ENCODE measurements around the gene RPL10A. TPM values are rescaled to one million over a fixed set of nuclear protein-coding genes. Genes with fewer than 3 reads are reported as not detected.

Gene RPL10A
- total RNA-seq, 1 experiment from 2014 or later = 1,626 TPM

DNA sequence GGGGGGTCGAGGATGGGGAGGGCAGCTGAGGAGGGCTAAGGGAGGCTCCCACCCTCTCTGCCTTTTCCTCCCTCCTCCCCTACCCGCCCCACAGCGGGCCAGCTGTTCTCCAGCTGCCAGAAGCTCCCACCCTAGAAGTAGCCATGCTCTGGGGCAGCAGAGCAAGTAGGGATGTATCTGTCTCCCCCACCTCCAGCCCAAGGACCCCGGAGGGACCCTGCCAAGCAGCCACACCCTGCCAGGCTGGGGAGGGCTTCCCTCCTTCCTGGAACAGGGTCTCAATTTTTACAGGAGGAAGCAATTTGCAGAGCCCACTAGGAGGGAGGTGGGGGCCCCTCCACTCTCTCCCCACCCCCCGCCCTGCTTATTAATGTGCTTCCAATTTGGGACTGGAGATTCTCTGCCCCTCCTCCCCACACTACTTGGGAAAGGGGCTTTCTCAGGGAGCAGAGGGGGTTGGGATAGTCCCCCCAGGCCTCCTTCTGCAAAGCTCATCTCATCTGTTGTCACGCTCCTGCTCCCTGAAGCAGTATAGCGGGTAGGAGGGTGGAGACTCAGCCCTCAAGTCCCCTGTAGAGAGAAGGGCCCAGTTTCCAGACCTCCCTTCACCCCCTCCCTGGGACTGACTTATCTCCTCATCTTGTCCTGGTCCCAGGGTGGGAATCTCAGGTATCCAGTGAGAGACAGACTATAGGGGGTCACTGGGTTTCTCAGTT, 24.2 kb downstream of the RPL10A start:
- DNase-seq (ENCODE audit: low read depth) = no peak

- no peak for DNase-seq (ENCODE audit: low read depth)
These were observed 24.7 kb downstream of the RPL10A start for GRCh38 chr6:35492974-35493284.

DNA sequence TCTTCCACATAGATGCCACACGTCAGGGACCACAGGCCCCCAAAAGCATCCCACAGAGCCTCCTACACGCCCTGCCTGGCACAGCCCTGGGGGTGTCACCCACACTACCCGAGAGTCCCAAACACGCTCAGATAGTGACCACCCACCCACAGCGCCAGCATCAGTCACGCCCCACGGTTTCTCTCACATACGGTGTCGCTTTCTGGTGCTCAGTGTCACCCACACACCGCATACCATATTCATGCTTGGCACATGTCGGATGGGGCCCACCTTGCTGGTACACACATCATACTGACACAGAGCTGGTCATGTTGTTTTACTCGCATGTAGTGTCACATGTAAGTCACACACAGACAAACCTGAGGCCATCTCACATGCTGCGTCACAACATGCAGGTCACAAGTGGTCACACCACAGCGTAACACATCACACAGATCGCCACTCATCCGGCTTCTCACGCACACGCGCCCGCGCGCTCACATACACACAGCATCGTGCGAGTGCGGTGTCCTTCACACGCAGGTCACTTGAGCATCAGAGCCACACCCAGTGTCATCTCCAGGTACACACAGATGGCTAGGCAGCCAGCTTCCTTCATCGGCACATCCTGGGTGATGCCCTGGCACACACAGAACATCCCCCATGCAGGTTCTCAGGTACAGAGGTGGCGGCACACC, 25.2 kb downstream of the RPL10A start:
- DNase-seq (ENCODE audit: low read depth) = no peak

DNA sequence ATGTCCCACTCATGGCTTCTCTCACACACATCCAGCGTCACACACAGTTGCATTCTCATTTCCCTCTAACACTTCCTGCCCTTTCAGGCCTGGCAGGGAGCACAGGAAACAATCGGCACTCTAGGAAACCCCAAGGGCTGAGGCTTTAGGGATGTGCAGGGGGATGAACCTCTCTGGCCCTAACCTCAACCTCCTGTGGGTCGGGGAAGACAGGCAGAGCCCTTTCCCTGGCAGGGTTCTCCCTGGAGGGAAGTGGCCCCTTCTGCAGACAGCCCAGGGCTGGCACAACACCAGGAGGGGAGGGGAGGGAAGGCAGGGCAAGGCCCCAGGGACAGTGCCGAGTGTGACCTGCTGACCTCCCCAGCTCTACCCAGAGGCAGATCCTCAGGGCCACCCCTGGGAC, 26.0 kb downstream of the RPL10A start:
- DNase-seq (ENCODE audit: low read depth) = no peak

DNA sequence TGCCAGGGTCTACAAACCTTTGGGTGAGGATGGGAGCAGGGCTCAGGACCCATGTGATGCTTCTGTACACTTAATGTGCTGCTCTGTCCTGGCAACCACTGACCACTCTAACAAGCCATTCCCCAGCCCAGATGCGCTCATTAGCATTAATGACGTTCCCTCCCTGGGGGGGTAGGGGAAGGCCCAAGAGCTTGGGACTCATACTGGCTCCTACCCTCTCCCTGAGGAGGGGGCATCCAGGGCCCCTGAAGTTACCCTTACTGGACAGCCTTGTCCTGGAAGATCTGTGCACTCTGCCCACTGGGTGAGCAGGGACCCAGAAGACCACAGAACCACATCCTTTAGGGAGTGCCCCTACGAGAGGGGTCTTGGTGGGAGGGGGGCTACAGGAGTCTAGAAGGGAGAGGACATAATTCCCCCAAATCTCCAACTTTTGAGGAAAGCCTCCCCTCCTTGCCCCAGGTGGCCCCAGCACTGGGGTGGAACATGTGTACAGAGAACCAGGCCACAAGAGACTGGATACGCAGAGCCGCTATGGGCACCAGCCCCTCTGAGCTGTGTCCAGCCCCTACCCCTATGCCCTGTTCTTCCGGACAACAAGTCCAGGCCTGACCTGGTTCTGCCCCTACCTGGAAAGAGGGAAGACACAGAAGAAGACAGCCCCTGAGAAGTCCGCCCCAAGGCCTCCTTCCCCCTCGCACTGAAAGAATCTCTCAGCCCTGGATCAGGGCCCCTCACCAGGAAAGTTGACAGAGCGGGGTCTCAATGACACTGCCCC, 27.2 kb downstream of the RPL10A start:
- DNase-seq (ENCODE audit: low read depth) = no peak

GRCh38 chr6:35496036-35496840, 28.0 kb downstream of the RPL10A start:
- peak; percentile 39 for DNase-seq (ENCODE audit: low read depth)

DNA sequence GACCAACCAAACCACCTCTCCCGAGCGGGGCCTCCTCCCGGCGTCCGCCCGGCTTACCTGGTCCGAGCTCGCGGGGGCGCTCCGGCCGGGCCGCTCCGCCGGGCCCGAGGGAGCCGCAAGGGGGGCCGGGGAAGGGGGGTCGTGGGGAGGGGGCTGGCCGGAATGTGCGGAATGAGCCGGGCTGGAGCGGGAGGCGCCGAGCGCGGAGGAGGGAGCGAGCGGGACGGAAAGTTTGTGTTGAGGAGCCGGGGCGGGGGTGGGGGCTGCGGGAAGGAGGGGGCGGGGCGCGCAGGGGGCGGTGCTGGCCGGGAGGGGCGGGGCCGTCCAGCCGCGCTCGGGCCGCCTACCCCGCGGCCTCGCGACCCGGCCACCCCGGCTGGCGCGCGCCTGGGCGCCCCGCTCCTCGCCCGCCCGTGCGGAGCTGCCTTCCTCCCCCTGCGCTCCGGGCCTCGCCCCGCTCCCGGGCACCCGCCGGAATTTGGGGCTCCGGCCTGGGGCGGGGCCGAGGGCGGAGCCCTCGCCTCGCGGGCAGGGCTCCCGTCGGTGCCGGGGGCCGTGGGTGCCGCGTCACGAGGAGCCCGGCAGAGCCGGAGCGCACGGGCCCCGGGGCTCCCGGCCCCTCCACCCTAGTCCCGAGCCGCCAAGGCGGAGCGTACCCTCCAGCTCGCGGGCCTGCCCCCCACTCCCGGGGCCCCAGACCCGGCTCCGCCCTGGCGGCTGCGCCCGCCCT, 28.8 kb downstream of the RPL10A start, which contains the start of gene TEAD3:
Gene TEAD3, minus strand, starts transcription at position 239 of the 730 bp plus-strand sequence.
- peak; percentile 66 for DNase-seq (ENCODE audit: low read depth)

DNA sequence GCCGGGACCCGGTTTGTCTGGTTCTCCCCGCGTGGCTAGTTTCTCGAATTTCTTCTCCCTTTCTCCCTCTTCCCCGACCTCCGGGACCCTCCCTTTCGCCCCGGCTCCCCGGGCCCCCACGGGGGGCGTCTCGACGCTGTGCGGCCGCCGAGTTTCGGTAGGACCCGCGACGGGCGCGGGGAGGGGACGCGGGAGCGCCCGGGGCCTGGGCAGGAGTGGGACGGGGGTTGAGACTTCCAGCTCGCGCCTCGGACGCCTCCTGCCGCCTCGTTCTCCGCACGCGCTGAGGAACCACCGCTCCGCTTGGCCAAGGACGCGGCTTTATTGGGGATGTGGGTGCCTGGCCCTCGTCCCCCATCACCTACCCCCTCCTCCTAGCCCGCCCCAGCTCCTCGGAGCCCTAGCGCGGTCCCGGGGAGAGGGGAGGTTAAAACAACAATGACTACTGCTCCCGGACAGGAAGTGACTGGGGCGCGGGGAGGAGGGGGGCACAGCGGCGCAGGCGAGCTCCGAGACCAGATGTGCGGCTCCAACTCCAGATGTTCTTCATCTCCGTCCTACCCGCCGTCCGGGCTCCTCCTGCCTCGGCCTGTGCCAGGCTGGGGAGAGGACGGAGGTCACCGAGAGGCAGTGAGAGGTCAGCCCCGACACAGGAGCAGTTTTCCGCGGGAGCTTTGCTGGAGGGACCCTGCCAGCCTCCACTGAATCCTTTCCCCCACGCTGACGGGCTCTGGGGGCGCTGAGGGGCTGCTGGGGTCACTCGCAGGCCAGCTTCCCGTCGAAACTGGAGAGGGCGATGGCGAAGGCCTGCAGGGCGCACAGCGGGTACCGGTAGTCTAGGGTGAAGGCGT, 29.6 kb downstream of the RPL10A start:
- DNase-seq (ENCODE audit: low read depth) = peak; percentile 84

DNA sequence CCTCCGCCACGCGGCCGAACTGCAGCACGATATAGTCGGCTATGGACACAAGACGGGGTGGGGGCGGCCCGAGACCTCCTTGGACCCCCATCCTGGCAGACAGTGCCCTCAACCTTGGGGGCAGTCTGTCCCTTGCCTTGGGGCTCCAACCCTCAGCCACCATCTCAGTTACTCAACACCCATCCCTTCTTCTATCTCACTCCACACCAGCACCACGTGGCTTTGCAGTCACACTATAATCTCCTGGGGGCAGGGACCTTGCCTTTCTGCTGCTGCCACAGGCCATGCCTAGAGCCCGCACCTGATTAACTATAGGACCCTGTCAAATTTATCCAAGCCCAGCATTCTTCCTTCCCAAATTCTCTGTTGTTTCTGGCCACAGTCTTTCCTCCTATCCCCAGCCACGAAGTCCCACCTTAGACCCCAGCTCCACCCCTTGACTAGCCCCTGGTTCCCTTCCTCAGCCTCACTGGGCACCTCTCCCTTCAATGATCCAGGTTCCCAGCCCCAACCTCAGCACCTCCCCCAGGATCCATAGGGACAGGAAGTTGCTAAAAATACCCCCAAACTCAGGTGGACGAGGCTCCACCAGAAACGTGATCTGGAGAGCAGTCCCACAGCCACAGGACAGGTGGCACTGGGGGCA, 30.3 kb downstream of the RPL10A start:
- DNase-seq (ENCODE audit: low read depth) = no peak

DNA sequence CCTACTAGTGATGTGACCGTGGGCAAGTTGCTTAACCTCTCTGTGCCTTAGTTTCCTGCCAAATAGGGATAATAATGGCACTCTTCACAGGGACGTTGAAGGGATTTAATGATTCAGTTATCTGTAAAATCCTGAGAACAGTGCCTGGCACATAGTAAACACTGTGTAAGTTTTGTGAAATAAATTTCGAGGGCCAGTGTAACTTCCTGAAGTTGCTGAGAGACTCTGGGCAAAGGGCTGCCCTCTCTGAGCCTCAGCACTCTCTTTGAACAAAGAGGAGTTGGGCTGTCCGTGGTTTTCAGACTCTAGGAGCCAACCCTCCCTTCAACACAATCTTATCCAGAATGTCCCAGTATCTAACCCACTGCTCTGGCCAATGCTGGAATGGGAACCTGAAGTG, 31.2 kb downstream of the RPL10A start:
- no peak for DNase-seq (ENCODE audit: low read depth)

- peak; percentile 28 for DNase-seq (ENCODE audit: low read depth)
These were observed 32.6 kb downstream of the RPL10A start for GRCh38 chr6:35500782-35501181.

DNA sequence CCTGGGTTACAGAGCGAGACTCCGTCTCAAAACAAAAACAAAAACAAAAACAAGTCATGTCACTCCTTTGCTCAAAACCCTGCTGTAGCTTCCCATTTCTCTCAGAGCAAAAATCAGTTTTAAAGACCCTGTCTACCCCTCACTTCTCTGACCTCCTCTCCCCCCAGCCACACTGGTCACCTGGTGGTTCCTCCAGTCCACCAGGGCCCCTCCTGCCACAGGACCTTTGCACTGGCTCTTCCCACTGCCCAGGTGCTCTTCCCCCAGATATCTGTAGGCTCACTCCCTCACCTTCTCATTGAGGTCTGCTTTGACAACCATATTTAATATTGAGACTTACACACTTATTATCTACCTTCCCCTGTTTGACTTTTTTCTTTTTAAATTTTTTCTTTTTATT, 33.6 kb downstream of the RPL10A start:
- DNase-seq (ENCODE audit: low read depth) = no peak

GRCh38 chr6:35503534-35503933, 35.3 kb downstream of the RPL10A start:
- no peak for DNase-seq (ENCODE audit: low read depth)

DNA sequence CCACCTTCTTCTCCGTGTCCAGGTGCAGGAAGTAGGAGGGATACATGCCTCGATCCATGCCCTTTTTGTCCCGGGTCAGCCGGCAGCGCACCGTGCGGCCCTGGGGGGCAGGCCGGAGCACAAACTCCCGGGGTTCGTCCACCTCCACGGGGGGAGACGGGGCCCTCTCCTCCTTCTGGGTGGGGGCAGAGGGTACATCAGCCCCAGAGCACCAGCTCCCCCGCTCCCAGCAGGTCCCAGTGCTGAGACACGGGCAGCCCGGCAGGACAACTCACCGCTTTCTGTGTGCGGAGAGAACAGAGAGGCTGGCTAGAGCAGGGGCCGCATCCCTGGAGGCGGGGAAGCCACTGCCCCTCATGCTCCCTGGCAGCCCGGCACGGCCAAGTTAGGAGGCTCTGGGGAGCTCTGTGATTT, 37.8 kb downstream of the RPL10A start:
- no peak for DNase-seq (ENCODE audit: low read depth)

DNA sequence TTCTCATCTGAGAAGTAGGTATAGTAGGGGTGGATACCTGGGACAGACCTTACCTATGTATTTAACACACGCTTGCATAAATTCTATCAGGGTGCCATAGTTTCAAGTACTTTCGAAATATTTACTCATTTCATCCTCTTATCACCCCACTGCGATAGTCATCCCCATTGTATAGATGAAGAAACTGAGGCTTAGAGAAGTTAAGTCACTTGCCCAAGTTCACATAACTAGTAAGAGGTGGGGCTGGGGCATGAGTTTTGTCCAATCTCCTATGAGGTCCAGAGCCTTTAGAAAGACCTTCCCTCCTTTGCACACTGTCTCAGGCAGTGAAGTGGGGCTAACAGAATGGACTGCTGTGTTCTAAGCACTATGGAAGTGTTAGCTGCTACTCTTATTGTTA, 38.3 kb downstream of the RPL10A start:
- no peak for DNase-seq (ENCODE audit: low read depth)

- DNase-seq (ENCODE audit: low read depth) = no peak
These were observed 39.0 kb downstream of the RPL10A start for GRCh38 chr6:35507221-35507620.

DNA sequence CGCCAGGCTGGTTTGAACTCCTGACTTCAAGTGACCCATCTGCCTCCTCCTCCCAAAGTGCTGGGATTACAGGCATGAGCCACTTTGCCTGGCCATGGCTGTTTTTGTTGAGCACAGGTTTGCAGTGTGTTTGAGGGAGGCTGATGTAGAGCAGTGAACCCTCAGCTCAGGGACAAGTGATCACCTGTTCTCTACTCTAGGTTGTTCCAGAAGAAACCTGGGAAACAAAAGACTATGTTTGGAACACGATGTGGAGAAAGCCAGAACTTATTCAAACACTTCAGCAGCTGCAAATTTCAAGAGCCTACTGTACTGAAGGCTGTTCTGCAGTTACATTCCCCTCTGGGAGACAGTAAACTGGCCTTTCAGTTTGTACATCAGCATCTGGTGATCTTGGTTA, 39.8 kb downstream of the RPL10A start:
- DNase-seq (ENCODE audit: low read depth) = no peak

- no peak for DNase-seq (ENCODE audit: low read depth)
These were observed 40.3 kb downstream of the RPL10A start for GRCh38 chr6:35508542-35508941.

DNA sequence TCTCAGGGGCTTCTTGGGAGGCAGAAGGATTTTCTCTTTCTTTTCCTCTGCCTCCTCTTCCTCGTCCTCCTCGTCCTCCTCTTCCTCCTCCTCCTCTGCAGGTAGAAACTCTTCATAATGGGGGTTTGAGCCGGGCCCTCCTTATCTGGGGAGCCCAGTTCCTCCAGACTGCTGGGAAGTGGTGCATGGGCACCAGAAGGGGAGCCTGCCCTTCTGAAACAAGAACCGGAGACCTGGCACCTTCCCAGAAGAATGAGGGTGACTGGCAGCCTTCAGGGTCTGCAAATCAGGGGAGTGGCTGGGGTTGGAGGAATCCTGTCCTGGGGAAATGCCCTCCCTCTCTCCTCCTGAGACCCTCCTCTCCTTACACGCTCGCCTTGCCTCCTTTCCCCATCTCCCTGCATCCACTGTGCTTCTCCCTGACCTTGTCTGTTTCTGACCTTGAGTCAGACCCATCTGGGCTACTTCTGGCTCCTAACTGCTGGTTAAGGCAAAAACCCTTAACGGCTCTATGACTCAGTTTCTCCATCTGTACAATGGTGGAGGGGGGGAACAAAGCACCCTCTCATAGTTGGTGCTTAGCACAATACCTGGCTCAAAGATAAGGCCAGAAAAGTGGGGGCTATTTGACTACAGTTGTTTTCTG, 42.8 kb downstream of the RPL10A start:
- DNase-seq (ENCODE audit: low read depth) = no peak

All from RPMI7951 (cell line).